GM06990 (cell line): ENCODE measurements around the gene DAND5.

Source experiments
- DNase-seq: peaks from one replicate; pipeline ENCODE4 v3.0.0-alpha.2; 2011; ENCODE audit not compliant: insufficient read length; ENCODE audit errors: extremely low read depth
- H3K27me3 ChIP-seq: replicated peaks from 2 replicates; pipeline ENCODE4 v1.6.0; 2011; ENCODE audit warnings: low read length; ENCODE audit not compliant: control insufficient read depth, insufficient read depth
- H3K36me3 ChIP-seq: 2 replicates; pipeline ENCODE4 v1.5.1; 2011; ENCODE audit warnings: low read length; ENCODE audit not compliant: control insufficient read depth, insufficient read depth
- H3K4me3 ChIP-seq: replicated peaks from 2 replicates; pipeline ENCODE4 v1.5.1; 2011; ENCODE audit warnings: low read depth, mild to moderate bottlenecking, control low read depth, low read length
- CTCF ChIP-seq: IDR thresholded peaks from 2 replicates; pipeline ENCODE4 v1.5.1; 2011; ENCODE audit warnings: low read length, control low read depth, mild to moderate bottlenecking, inconsistent platforms; ENCODE audit not compliant: insufficient read depth, poor library complexity, severe bottlenecking

DAND5 gene

GRCh38 chr19:12997179-12997966, 28.0 kb downstream of the DAND5 start:
- H3K4me3 ChIP-seq = no peak overlapping the region
- no peaks in the 10 kb centered on the region for H3K36me3 ChIP-seq
- H3K27me3 ChIP-seq = no peaks in the 10 kb centered on the region; the same call in none of the 2 replicates
- no peak for TF ChIP-seq CTCF
- DNase-seq = no peak

GRCh38 chr19:12997967-12998940, 28.9 kb downstream of the DAND5 start:
- Histone ChIP-seq H3K4me3 (no peak overlapping the region), H3K36me3 (no peaks in the 10 kb centered on the region), H3K27me3 (no peaks in the 10 kb centered on the region; the same call in none of the 2 replicates)
- DNase-seq = no peak
- no peak for TF ChIP-seq CTCF

DNA sequence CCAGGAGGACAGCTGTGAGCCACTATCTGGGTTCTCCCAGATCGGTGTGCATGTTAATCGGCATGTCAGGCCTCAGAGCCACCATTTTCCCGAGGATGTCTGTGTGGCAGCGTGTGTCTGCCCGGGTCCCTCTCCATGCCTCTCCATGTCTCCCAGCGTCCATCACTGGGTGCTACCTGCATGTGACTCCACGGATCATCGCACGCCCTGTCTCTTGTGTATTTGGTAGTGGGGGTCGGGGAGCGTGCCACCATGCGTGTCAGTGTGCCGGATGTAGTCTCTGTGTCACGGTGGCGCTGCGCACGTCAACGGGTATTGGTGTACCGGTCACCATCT, 31.8 kb downstream of the DAND5 start:
- H3K36me3 ChIP-seq = no peaks in the 10 kb centered on the region
- DNase-seq = no peak
- H3K27me3 ChIP-seq = no peaks in the 10 kb centered on the region
- H3K4me3 ChIP-seq = no peak overlapping the region
- TF ChIP-seq CTCF = no peak

GRCh38 chr19:13001502-13002165, 32.3 kb downstream of the DAND5 start:
- H3K36me3 ChIP-seq = no peaks in the 10 kb centered on the region
- TF ChIP-seq CTCF = no peak
- H3K4me3 ChIP-seq = no peak overlapping the region
- no peak for DNase-seq
- H3K27me3 ChIP-seq = no peaks in the 10 kb centered on the region

- DNase-seq = no peak
- no peak for TF ChIP-seq CTCF
- no peaks in the 10 kb centered on the region for H3K27me3 ChIP-seq
- no peak overlapping the region for H3K4me3 ChIP-seq
- no peaks in the 10 kb centered on the region for H3K36me3 ChIP-seq
Observed at GRCh38 chr19:13002166-13002898, 33.0 kb downstream of the DAND5 start.
